ENCODE results near the gene QRICH2.

GRCh38 chr17:76292567-76292966, 15.5 kb downstream of the QRICH2 start:
- TF ChIP-seq POLR2A (IDR thresholded peaks at IDR 0.05) (no peak), CTCF (IDR thresholded peaks at IDR 0.05) (no peak), EP300 (IDR thresholded peaks at IDR 0.05) (no peak)

Data from tibial nerve (tissue), 4 donors.